Kidney epithelial cell (primary cell): Measurements from ENCODE around the gene OPCML. TPM values are rescaled to one million over a fixed set of nuclear protein-coding genes. Genes with fewer than 3 reads are reported as not detected.

Source experiments
- DNase-seq: peaks from one replicate; pipeline ENCODE4 v3.0.0-alpha.2; 2010; ENCODE audit warnings: low read depth
- H3K27me3 ChIP-seq: 2 replicates; pipeline ENCODE4 v1.6.0; 2011; ENCODE audit warnings: low read length; ENCODE audit not compliant: control insufficient read depth, insufficient read depth
- H3K36me3 ChIP-seq: 2 replicates; pipeline ENCODE4 v1.5.1; 2011; ENCODE audit warnings: low read length; ENCODE audit not compliant: control insufficient read depth, insufficient read depth
- H3K4me3 ChIP-seq: 2 replicates; pipeline ENCODE4 v1.5.1; 2011; ENCODE audit warnings: low read depth, mild to moderate bottlenecking, control low read depth, low read length
- total RNA-seq: library from RNA; depleted of rRNA; stranded (reverse); fragments of >200 nt; gene quantifications from 2 replicates; pipeline ENCODE4 v1.2.3, GENCODE V29; 2015
- TF ChIP-seq, protein P1 (sequence below): IDR thresholded peaks from 2 replicates; pipeline ENCODE4 v1.5.1; 2011; ENCODE audit warnings: mild to moderate bottlenecking, moderate library complexity, low read length, control low read depth, inconsistent platforms; ENCODE audit not compliant: insufficient read depth, poor library complexity, severe bottlenecking

The OPCML gene
- total RNA-seq, 1 donor from 2014 or later, result under 0.01 TPM

DNA sequence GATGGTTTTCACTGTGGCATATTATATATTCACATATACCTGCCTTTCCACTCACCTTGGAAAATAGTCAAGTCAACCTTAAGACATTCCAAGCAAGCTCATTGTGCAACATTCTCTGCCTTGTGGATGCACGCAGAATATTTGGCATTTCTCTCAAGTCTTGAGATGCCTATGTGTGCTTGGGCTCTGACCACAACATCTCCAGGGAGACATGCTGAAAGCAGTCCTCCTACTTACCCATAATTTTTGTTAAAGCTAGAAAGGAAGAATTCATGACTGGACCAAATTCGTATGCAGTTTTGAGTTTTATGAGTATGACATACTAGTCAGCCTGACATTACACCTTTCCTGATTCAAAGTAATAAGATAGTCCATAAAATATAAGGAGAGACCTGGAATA is 684.0 kb downstream of the OPCML start:
- Histone ChIP-seq H3K27me3 (no peaks in the 10 kb centered on the region), H3K36me3 (no peaks in the 10 kb centered on the region), H3K4me3 (no peak overlapping the region)
- no peak for DNase-seq
- TF ChIP-seq, protein P1, sequence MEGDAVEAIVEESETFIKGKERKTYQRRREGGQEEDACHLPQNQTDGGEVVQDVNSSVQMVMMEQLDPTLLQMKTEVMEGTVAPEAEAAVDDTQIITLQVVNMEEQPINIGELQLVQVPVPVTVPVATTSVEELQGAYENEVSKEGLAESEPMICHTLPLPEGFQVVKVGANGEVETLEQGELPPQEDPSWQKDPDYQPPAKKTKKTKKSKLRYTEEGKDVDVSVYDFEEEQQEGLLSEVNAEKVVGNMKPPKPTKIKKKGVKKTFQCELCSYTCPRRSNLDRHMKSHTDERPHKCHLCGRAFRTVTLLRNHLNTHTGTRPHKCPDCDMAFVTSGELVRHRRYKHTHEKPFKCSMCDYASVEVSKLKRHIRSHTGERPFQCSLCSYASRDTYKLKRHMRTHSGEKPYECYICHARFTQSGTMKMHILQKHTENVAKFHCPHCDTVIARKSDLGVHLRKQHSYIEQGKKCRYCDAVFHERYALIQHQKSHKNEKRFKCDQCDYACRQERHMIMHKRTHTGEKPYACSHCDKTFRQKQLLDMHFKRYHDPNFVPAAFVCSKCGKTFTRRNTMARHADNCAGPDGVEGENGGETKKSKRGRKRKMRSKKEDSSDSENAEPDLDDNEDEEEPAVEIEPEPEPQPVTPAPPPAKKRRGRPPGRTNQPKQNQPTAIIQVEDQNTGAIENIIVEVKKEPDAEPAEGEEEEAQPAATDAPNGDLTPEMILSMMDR, result no peak

- no peak for DNase-seq
- TF ChIP-seq, protein P1, result no peak
- Histone ChIP-seq H3K36me3 (no peaks in the 10 kb centered on the region), H3K27me3 (no peaks in the 10 kb centered on the region), H3K4me3 (no peak overlapping the region)
These were observed 686.2 kb downstream of the OPCML start for GRCh38 chr11:132846075-132846474.

- TF ChIP-seq, protein P1, result no peak
- no peaks in the 10 kb centered on the region for H3K36me3 ChIP-seq
- DNase-seq, result peak; percentile 73
- no peak overlapping the region for H3K4me3 ChIP-seq
- no peaks in the 10 kb centered on the region for H3K27me3 ChIP-seq
These were observed 687.2 kb downstream of the OPCML start for GRCh38 chr11:132844956-132845696.

GRCh38 chr11:132840660-132841059 is 691.6 kb downstream of the OPCML start:
- Histone ChIP-seq H3K27me3 (no peaks in the 10 kb centered on the region), H3K36me3 (no peaks in the 10 kb centered on the region), H3K4me3 (no peak overlapping the region)
- TF ChIP-seq, protein P1, result no peak
- DNase-seq, result no peak

DNA sequence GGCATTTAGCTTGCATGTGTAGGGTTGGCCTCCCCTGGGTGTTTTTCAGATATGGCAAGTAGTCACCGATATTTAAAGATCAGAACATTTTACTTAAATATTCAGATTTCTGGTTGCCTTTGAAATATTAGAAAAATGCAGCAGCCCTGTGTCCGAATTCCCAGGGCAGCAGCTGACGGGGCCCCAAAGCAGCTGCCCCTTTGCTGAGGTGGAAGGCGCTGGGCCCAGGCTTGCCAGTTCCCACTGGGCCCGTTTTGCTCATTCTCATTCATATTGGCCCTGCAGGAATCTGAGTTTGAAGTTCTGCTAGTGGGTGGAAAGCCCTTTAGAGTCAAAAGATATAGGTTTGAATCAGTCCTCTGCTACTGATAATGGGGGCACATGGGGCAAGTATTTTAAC is 692.1 kb downstream of the OPCML start:
- TF ChIP-seq, protein P1, result no peak
- Histone ChIP-seq H3K4me3 (no peak overlapping the region), H3K36me3 (no peaks in the 10 kb centered on the region), H3K27me3 (no peaks in the 10 kb centered on the region)
- no peak for DNase-seq

- DNase-seq, result no peak
- H3K4me3 ChIP-seq, result no peak overlapping the region
These were observed 692.9 kb downstream of the OPCML start for GRCh38 chr11:132839236-132839945.

More at GRCh38 chr11:132839236-132839945, 692.9 kb downstream of the OPCML start:
- no peaks in the 10 kb centered on the region for H3K27me3 ChIP-seq
- TF ChIP-seq, protein P1, result no peak
- no peaks in the 10 kb centered on the region for H3K36me3 ChIP-seq
